K562 (cell line): Measurements from ENCODE around the gene ATP1A3. TPM values are rescaled to one million over a fixed set of nuclear protein-coding genes. Genes with fewer than 3 reads are reported as not detected.

Experiments
- ATAC-seq: fragments of 200-7000 bp; cut with Tn5 transposase; 3 replicates; pipeline ENCODE4 v1.9.1; 2020; ENCODE audit warnings: moderate library complexity
- BruUV-seq: library from RNA; stranded (reverse); fragments of 400-500 nt; replicated peaks from 2 replicates; lab custom pipeline; 2021; lab: Mats Ljungman, UMichigan
- CTCF ChIA-PET: fragments of 300-600 bp; formaldehyde crosslinking; extraction: SDS; loops from one replicate; lab custom pipeline; 2021; ENCODE audit warnings: low intra/inter-chr PET ratio; lab: Yijun Ruan, JAX
- POLR2A ChIA-PET: fragments of 300-600, 350-650 bp; sonication (Branson Sonifier 250); formaldehyde crosslinking; extraction: SDS; loops from one replicate; lab custom pipeline; 2021; ENCODE audit warnings: antibody characterized with exemption, inconsistent platforms; lab: Yijun Ruan, JAX
- DNase-seq, 4 experiments: peaks; one replicate each; pipeline versions ENCODE4 v3.0.0 to v3.0.0-alpha.2; 2011 to 2018; ENCODE audit warnings: low spot score in 3 of 4, mixed read lengths in 3 of 4; ENCODE audit errors: extremely low read depth in 1 of 4
- FAIRE-seq: peaks from 2 replicates; lab custom pipeline; 2011; peaks lifted over from hg19 to GRCh38; lab: Jason Lieb, UNC
- H2AFZ ChIP-seq: 2 replicates; pipeline ENCODE4 v1.6.0; 2011; ENCODE audit warnings: low read depth, low read length, control low read depth, inconsistent platforms
- H3K27ac ChIP-seq: fragments of 200-600 bp; 3 replicates; pipeline ENCODE4 v1.8.0; 2011; ENCODE audit warnings: low read depth, mild to moderate bottlenecking, control low read depth, inconsistent platforms, low read length, moderate library complexity, mixed read lengths; ENCODE audit errors: extremely low read depth
- H3K27me3 ChIP-seq, 2 experiments: fragments of 300-600 bp in 1 of 2; 2 replicates in 1 of 2; 3 replicates in 1 of 2; pipeline versions ENCODE4 v1.6.0 to v1.8.0; 2011; ENCODE audit warnings: inconsistent platforms in 2 of 2, low read length in 2 of 2, mild to moderate bottlenecking in 1 of 2, mixed read lengths in 1 of 2, moderate library complexity in 1 of 2; ENCODE audit not compliant: control insufficient read depth in 2 of 2, insufficient read depth in 2 of 2
- H3K36me3 ChIP-seq: fragments of 300-600 bp; 3 replicates; pipeline ENCODE4 v1.8.0; 2011; ENCODE audit warnings: mild to moderate bottlenecking, low read length, inconsistent platforms; ENCODE audit not compliant: control insufficient read depth, insufficient read depth
- H3K4me1 ChIP-seq, 2 experiments: fragments of 200-600 bp in 1 of 2; replicated peaks in 1 of 2; 2 replicates in 1 of 2; 3 replicates in 1 of 2; pipeline versions ENCODE4 v1.5.1 to v1.8.0; 2011; ENCODE audit warnings: inconsistent platforms in 2 of 2, low read length in 2 of 2, mild to moderate bottlenecking in 1 of 2, mixed read lengths in 1 of 2, moderate library complexity in 1 of 2; ENCODE audit not compliant: control insufficient read depth in 2 of 2, insufficient read depth in 2 of 2
- H3K4me2 ChIP-seq: 2 replicates; pipeline ENCODE4 v1.6.1; 2011; ENCODE audit warnings: low read length, control low read depth, inconsistent platforms, mixed read lengths; ENCODE audit not compliant: insufficient read depth
- H3K4me3 ChIP-seq: fragments of 200-600 bp; sonication (generic), shearing (Covaris generic); 2 replicates; pipeline ENCODE4 v1.5.1; 2016; ENCODE audit warnings: control low read depth, inconsistent platforms
- H3K79me2 ChIP-seq: fragments of 200-600 bp; 3 replicates; pipeline ENCODE4 v1.8.0; 2011; ENCODE audit warnings: low read length, inconsistent platforms; ENCODE audit not compliant: control insufficient read depth, insufficient read depth
- H3K9ac ChIP-seq, 2 experiments: 2 replicates each; pipeline versions ENCODE4 v1.6.0 to v1.6.1; 2011; ENCODE audit warnings: low read depth in 2 of 2, low read length in 2 of 2, control low read depth in 1 of 2, inconsistent platforms in 1 of 2, mild to moderate bottlenecking in 1 of 2, mixed read lengths in 1 of 2; ENCODE audit not compliant: insufficient read depth in 1 of 2
- H3K9me1 ChIP-seq: one replicate; pipeline ENCODE4 v1.6.0; 2011; ENCODE audit warnings: inconsistent platforms, mild to moderate bottlenecking, low read length, moderate library complexity; ENCODE audit not compliant: control insufficient read depth, insufficient read depth
- H3K9me3 ChIP-seq: replicated peaks from 2 replicates; pipeline ENCODE4 v1.5.1; 2011; ENCODE audit warnings: low read depth, low read length, inconsistent platforms; ENCODE audit not compliant: control insufficient read depth, insufficient read depth
- H4K20me1 ChIP-seq: replicated peaks from 2 replicates; pipeline ENCODE4 v1.6.1; 2011; ENCODE audit warnings: low read length, inconsistent platforms, mixed read lengths; ENCODE audit not compliant: control insufficient read depth, insufficient read depth
- HMBOX1 ChIP-seq: sonication (generic); IDR thresholded peaks from 2 replicates; pipeline ENCODE4 v1.6.1; 2016
- RBM15 ChIP-seq: fragments of 200-400 bp; formaldehyde crosslinking; IDR thresholded peaks from 2 replicates; pipeline ENCODE4 v1.6.1; 2018; ENCODE audit warnings: mild to moderate bottlenecking, low read length, moderate library complexity; ENCODE audit not compliant: insufficient read depth
- RHOXF2B ChIP-seq: fragments of 250-450 bp; sonication (Bioruptor Pico); conservative IDR thresholded peaks from 2 replicates; pipeline ENCODE4 v1.5.1; 2021
- SMARCB1 ChIP-seq: IDR thresholded peaks from 2 replicates; pipeline ENCODE4 v1.6.1; 2011; ENCODE audit warnings: improper control_type of control experiment, low read depth; ENCODE audit not compliant: insufficient read length
- SREBF2 ChIP-seq: sonication (generic); formaldehyde crosslinking; IDR thresholded peaks from 2 replicates; pipeline ENCODE4 v1.4.0; 2020; ENCODE audit warnings: mild to moderate bottlenecking, missing genetic modification reagents
- ZNF384 ChIP-seq: IDR thresholded peaks from 2 replicates; pipeline ENCODE4 v1.6.1; 2012; ENCODE audit warnings: low read depth, low read length, improper control_type of control experiment
- WGBS: fragments of 100-300 bp; shearing (Covaris generic); methylation state at CpG from one replicate; pipeline ENCODE4 v1.1.6; 2016; ENCODE audit warnings: low coverage, mixed read lengths; ENCODE audit not compliant: insufficient coverage; ENCODE audit errors: missing lambda C conversion rate; 5-methylcytosine and 5-hydroxymethylcytosine counted together
- in situ Hi-C: fragments of 300-500 bp; cut with MboI; formaldehyde crosslinking; loops from 4 replicates; pipeline ENCODE4 v1.15.0; 2018; ENCODE audit warnings: inconsistent platforms, mixed read lengths
- intact Hi-C: fragments of 100-400 bp; cut with micrococcal nuclease; formaldehyde crosslinking; loops from 2 replicates; pipeline ENCODE4 v1.14.2; 2022
- polyA plus RNA-seq, 8 experiments: library from polyadenylated mRNA; depleted of rRNA in 4 of 8; stranded (reverse) in 5 of 8; unstranded in 3 of 8; fragments of >200 nt; fragmentation: Nextera tagmentation in 2 of 8; fragmentation: Illumina TruSeq in 1 of 8; extraction: Ambion mirVana in 2 of 8; extraction: Trizol in 1 of 8; gene quantifications; 2 replicates each; pipeline versions ENCODE4 v1.2.1 to v1.2.3, GENCODE V29; 2011 to 2014; ENCODE audit warnings: inconsistent platforms in 1 of 8, missing spikeins in 1 of 8
- total RNA-seq, 7 experiments: library from RNA; depleted of rRNA in 6 of 7; stranded (reverse); fragments of >200 nt in 6 of 7; fragmentation: Illumina TruSeq in 2 of 7; extraction: Trizol in 2 of 7; gene quantifications; 2 replicates each; pipeline versions ENCODE4 v1.2.1 to v1.2.3, GENCODE V29; 2011 to 2021; ENCODE audit warnings: low replicate concordance in 1 of 7
- TF ChIP-seq, protein P1 (sequence below), 2 experiments: fragments of 450-650 bp; formaldehyde crosslinking in 1 of 2; IDR thresholded peaks; 2 replicates each; pipeline versions ENCODE4 v1.4.0 to v1.6.1; 2014 to 2020; ENCODE audit warnings: mild to moderate bottlenecking in 2 of 2, borderline replicate concordance in 1 of 2, low read depth in 1 of 2

Gene ATP1A3
- total and polyA plus RNA-seq, 9 of the 15 experiments (the other 6 are each of a cell fraction or from before 2014, with no cell fraction given), result 0.03 to 1.0 (median 0.17) TPM; not detected in 3

DNA sequence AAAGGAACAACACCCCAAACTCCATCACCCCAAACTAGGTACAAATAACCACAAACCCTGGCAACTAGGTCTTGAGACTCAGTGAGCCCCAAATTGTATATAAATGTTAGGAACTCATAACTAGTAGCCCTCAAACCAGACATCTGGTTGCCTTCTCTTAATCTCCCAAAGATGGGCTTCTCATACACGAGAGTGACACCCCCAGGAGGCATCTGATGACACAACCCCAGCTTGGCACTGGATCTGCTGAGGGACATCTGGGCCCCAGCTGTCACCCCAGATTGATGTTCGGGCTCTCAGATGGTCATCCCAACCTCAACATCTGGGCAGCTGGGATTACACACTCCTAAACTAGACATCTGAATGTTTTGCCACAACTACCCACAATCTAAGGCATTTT lies 49.7 kb downstream of the ATP1A3 start (continued):
- TF ChIP-seq HMBOX1 (0 out of 2 replicates have a peak, but pooled peaks have one; percentile 14), RHOXF2B (CRISPR knock-in tag) (no peak), RBM15 (no peak), SREBF2 (no peak)

DNA sequence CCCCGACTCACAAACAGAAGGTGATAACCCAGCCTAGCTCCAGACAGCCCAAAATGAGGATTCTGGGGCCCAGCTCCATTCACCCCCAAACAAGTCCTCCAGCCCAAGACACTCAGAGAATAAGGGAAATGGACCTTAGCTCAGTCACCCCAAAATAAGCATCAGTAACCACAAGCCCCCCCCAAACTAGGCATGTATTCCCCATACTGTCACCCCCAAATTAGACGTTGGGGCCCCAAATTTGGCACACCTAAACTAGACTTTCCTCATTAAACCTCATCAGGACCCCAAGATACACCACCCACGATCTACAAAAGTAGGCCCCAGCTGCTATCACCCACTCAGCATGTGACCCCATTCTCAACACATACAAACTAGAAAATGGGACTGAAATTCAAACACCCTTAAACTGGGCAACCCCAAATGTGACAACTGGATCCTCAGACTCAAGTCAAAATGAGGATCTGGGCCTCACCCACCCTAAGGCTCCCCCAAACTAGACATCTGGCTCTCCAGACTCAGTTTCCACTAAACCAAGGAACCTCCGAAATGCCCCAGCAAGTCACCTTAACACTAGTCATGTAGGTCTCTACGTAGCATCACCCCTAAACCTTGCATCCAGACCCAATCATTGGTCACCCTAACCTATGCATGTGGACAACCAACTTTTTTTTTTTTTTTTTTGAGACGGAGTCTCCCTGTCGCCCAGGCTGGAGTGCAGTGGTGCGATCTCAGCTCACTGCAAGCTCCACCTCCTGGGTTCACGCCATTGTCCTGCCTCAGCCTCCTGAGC lies 52.4 kb downstream of the ATP1A3 start:
- Histone ChIP-seq H3K4me1 (peaks cover 0 to 36% of the 10 kb centered on the region in 2 experiments; a peak in 3 of 5 replicates), H2AFZ (no peak overlapping the region), H3K4me2 (no peak overlapping the region), H3K4me3 (no peak overlapping the region), H3K36me3 (no peaks in the 10 kb centered on the region), H3K9me1 (no peaks in the 10 kb centered on the region), H4K20me1 (0 out of 2 replicates have a peak, but pooled peaks cover under 1% of the 10 kb centered on the region), H3K27ac (no peak overlapping the region), H3K79me2 (no peaks in the 10 kb centered on the region), H3K27me3 (no peaks in the 10 kb centered on the region), H3K9me3 (no peaks in the 10 kb centered on the region), H3K9ac (peak overlapping the region in 1 of 2 experiments; percentile 64; a peak in 1 of 4 replicates)
- ChIA-PET CTCF (no interaction called here), POLR2A (interaction anchor here (0.6 kb wide), 1 partner anchor 91 kb away, joined by 4 read pairs; no protein-coding TSS in a partner anchor)
- ATAC-seq (no peak), FAIRE-seq (no peak), DNase-seq (no peak)
- in situ Hi-C loops, result no loop called here
- TF ChIP-seq ZNF384, result peak; percentile 40; the same call in 1 of the 2 replicates
- no peak for TF ChIP-seq SMARCB1
- TF ChIP-seq, protein P1, sequence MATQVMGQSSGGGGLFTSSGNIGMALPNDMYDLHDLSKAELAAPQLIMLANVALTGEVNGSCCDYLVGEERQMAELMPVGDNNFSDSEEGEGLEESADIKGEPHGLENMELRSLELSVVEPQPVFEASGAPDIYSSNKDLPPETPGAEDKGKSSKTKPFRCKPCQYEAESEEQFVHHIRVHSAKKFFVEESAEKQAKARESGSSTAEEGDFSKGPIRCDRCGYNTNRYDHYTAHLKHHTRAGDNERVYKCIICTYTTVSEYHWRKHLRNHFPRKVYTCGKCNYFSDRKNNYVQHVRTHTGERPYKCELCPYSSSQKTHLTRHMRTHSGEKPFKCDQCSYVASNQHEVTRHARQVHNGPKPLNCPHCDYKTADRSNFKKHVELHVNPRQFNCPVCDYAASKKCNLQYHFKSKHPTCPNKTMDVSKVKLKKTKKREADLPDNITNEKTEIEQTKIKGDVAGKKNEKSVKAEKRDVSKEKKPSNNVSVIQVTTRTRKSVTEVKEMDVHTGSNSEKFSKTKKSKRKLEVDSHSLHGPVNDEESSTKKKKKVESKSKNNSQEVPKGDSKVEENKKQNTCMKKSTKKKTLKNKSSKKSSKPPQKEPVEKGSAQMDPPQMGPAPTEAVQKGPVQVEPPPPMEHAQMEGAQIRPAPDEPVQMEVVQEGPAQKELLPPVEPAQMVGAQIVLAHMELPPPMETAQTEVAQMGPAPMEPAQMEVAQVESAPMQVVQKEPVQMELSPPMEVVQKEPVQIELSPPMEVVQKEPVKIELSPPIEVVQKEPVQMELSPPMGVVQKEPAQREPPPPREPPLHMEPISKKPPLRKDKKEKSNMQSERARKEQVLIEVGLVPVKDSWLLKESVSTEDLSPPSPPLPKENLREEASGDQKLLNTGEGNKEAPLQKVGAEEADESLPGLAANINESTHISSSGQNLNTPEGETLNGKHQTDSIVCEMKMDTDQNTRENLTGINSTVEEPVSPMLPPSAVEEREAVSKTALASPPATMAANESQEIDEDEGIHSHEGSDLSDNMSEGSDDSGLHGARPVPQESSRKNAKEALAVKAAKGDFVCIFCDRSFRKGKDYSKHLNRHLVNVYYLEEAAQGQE (IDR thresholded peaks at IDR 0.05; ENCODE audit: borderline replicate concordance), result no peak
- TF ChIP-seq, protein P1 (CRISPR knock-in tag; IDR thresholded peaks at IDR 0.05; ENCODE audit: low read depth), result no peak
- BruUV-seq, result no TSS peak
- 62% methylated on average over 6 of the region's 9 CpGs for WGBS
- intact Hi-C loops, result no loop called here
